Limb (tissue), 2 donors: Measurements from ENCODE around the gene AQP2.

Source experiments
- DNase-seq, 2 donors: peaks; one replicate each; pipeline ENCODE4 v3.0.0-alpha.2; 2016; ENCODE audit errors: extremely low spot score in 2 of 2

Gene AQP2

GRCh38 chr12:49955899-49956662 lies 5.5 kb downstream of the AQP2 start:
- no peak for DNase-seq

GRCh38 chr12:49956663-49957569 lies 6.4 kb downstream of the AQP2 start:
- DNase-seq = no peak

- no peak for DNase-seq
Observed at GRCh38 chr12:49957570-49957967, 7.0 kb downstream of the AQP2 start.

- no peak for DNase-seq
Observed at GRCh38 chr12:49959685-49960473, 9.3 kb downstream of the AQP2 start.

GRCh38 chr12:49960474-49961110 lies 10.1 kb downstream of the AQP2 start:
- DNase-seq = no peak

- DNase-seq = no peak
Observed at GRCh38 chr12:49961111-49961922, 10.8 kb downstream of the AQP2 start, which contains the start of gene AQP5. Gene AQP5, plus strand, starts transcription at chr12:49961872. Its CDS starts 146 bp downstream, at chr12:49962018.

- no peak for DNase-seq
Observed at GRCh38 chr12:49961993-49962764, 11.6 kb downstream of the AQP2 start.

GRCh38 chr12:49962861-49963765 lies 12.6 kb downstream of the AQP2 start:
- DNase-seq = no peak

GRCh38 chr12:49963976-49964815 lies 13.7 kb downstream of the AQP2 start:
- no peak for DNase-seq

GRCh38 chr12:49964849-49965624 lies 14.5 kb downstream of the AQP2 start:
- DNase-seq = no peak

GRCh38 chr12:49965836-49966235 lies 15.3 kb downstream of the AQP2 start:
- no peak for DNase-seq

GRCh38 chr12:49966511-49967041 lies 16.0 kb downstream of the AQP2 start:
- DNase-seq = no peak

- peak; percentile 78 to 96 for DNase-seq
Observed at GRCh38 chr12:49967042-49967776, 16.7 kb downstream of the AQP2 start.

- DNase-seq = no peak
Observed at GRCh38 chr12:49967777-49968250, 17.3 kb downstream of the AQP2 start.

GRCh38 chr12:49968471-49968870 lies 17.9 kb downstream of the AQP2 start:
- no peak for DNase-seq

GRCh38 chr12:49969027-49969426 lies 18.5 kb downstream of the AQP2 start:
- no peak for DNase-seq
